HepG2 (cell line): Measurements from ENCODE around the gene TRMT10C. TPM values are rescaled to one million over a fixed set of nuclear protein-coding genes. Genes with fewer than 3 reads are reported as not detected.
A peak's percentile ranks its signal among the peaks of the same experiment; 100 is the strongest.

Experiments used
- ATAC-seq: fragments of 200-7000 bp; cut with Tn5 transposase; 3 replicates; pipeline ENCODE4 v1.9.1; 2020; ENCODE audit warnings: mild to moderate bottlenecking, moderate library complexity
- BruUV-seq: library from RNA; stranded (reverse); fragments of 400-500 nt; replicated peaks from 2 replicates; lab custom pipeline; 2021; lab: Mats Ljungman, UMichigan
- CTCF ChIA-PET: fragments of 300-600 bp; formaldehyde crosslinking; extraction: SDS; loops from one replicate; lab custom pipeline; 2021; ENCODE audit warnings: low total read pairs, inconsistent platforms, low intra/inter-chr PET ratio; lab: Yijun Ruan, JAX
- POLR2A ChIA-PET: fragments of 350-600 bp; sonication (Branson Sonifier 250); formaldehyde crosslinking; loops from one replicate; lab custom pipeline; 2020; ENCODE audit warnings: antibody characterized with exemption, inconsistent platforms; lab: Yijun Ruan, JAX
- DNase-seq: peaks from one replicate; pipeline ENCODE4 v3.0.0-alpha.2; 2015; ENCODE audit warnings: low spot score
- FAIRE-seq: peaks from 3 replicates; lab custom pipeline; 2011; peaks lifted over from hg19 to GRCh38; lab: Jason Lieb, UNC
- H2AFZ ChIP-seq: one replicate; pipeline ENCODE4 v1.6.1; 2011; ENCODE audit warnings: low read length, inconsistent platforms
- H3K27ac ChIP-seq: fragments of 300-600 bp; 3 replicates; pipeline ENCODE4 v1.8.0; 2011; ENCODE audit warnings: mixed run types, mild to moderate bottlenecking, mixed read lengths, low read length, inconsistent platforms; ENCODE audit not compliant: insufficient read depth; ENCODE audit errors: extremely low read length
- H3K27me3 ChIP-seq, 2 experiments: fragments of 200-600 bp in 1 of 2; 2 replicates in 1 of 2; 3 replicates in 1 of 2; pipeline versions ENCODE4 v1.6.0 to v1.8.0; 2011; ENCODE audit warnings: low read length in 2 of 2, mild to moderate bottlenecking in 2 of 2, moderate library complexity in 2 of 2, inconsistent platforms in 1 of 2; ENCODE audit not compliant: insufficient read depth in 2 of 2, control insufficient read depth in 1 of 2
- H3K36me3 ChIP-seq, 2 experiments: fragments of 200-600 bp in 1 of 2; replicated peaks in 1 of 2; 2 replicates in 1 of 2; 3 replicates in 1 of 2; pipeline versions ENCODE4 v1.5.1 to v1.8.0; 2011; ENCODE audit warnings: low read length in 2 of 2, inconsistent platforms in 1 of 2; ENCODE audit not compliant: insufficient read depth in 2 of 2, control insufficient read depth in 1 of 2
- H3K4me1 ChIP-seq: 2 replicates; pipeline ENCODE4 v1.5.1; 2012; ENCODE audit warnings: low read length, inconsistent platforms; ENCODE audit not compliant: insufficient read depth
- H3K4me2 ChIP-seq: 2 replicates; pipeline ENCODE4 v1.6.0; 2011; ENCODE audit warnings: low read depth, low read length, inconsistent platforms
- H3K4me3 ChIP-seq, 3 experiments: fragments of 200-600 bp in 1 of 3; sonication (generic), shearing (Covaris generic) in 1 of 3; replicated peaks in 1 of 3; 2 replicates each; pipeline ENCODE4 v1.5.1; 2011 to 2016; ENCODE audit warnings: low read length in 3 of 3, inconsistent platforms in 2 of 3, low read depth in 2 of 3, mild to moderate bottlenecking in 2 of 3, control low read depth in 1 of 3, mixed read lengths in 1 of 3; ENCODE audit not compliant: insufficient read depth in 1 of 3
- H3K79me2 ChIP-seq: one replicate; pipeline ENCODE4 v1.6.1; 2011; ENCODE audit warnings: low read length, inconsistent platforms; ENCODE audit not compliant: insufficient read depth
- H3K9ac ChIP-seq: 2 replicates; pipeline ENCODE4 v1.6.0; 2011; ENCODE audit warnings: mild to moderate bottlenecking, low read depth, low read length, inconsistent platforms; ENCODE audit not compliant: insufficient read depth
- H3K9me3 ChIP-seq: 2 replicates; pipeline ENCODE4 v1.5.1; 2012; ENCODE audit warnings: mild to moderate bottlenecking, low read length
- H4K20me1 ChIP-seq: 2 replicates; pipeline ENCODE4 v1.6.0; 2011; ENCODE audit warnings: inconsistent platforms, mild to moderate bottlenecking, low read length, moderate library complexity; ENCODE audit not compliant: insufficient read depth
- BRCA1 ChIP-seq: sonication (generic); formaldehyde crosslinking; IDR thresholded peaks from 2 replicates; pipeline ENCODE4 v1.4.0; 2020; ENCODE audit warnings: missing genetic modification reagents
- EHMT2 ChIP-seq: fragments of 200-600 bp; sonication (generic); IDR thresholded peaks from 2 replicates; pipeline ENCODE4 v1.7.0; 2017; ENCODE audit warnings: antibody characterized with exemption, low read depth, low read length, borderline replicate concordance
- HMGA1 ChIP-seq: sonication (generic); formaldehyde crosslinking; conservative IDR thresholded peaks from 2 replicates; pipeline ENCODE4 v1.4.0; 2020; ENCODE audit warnings: missing genetic modification reagents
- NFATC3 ChIP-seq: sonication (generic); formaldehyde crosslinking; IDR thresholded peaks from 2 replicates; pipeline ENCODE4 v1.5.1; 2020; ENCODE audit warnings: mild to moderate bottlenecking, missing genetic modification reagents
- NFRKB ChIP-seq: fragments of 450-650 bp; IDR thresholded peaks from 2 replicates; pipeline ENCODE4 v1.6.1; 2017
- PHF20 ChIP-seq: sonication (generic); formaldehyde crosslinking; IDR thresholded peaks from 2 replicates; pipeline ENCODE4 v1.5.0; 2020; ENCODE audit warnings: mild to moderate bottlenecking, missing genetic modification reagents
- RARG ChIP-seq: sonication (generic); formaldehyde crosslinking; IDR thresholded peaks from 2 replicates; pipeline ENCODE4 v1.4.0; 2020; ENCODE audit warnings: low read depth, mild to moderate bottlenecking, missing genetic modification reagents
- RBFOX2 ChIP-seq: fragments of 200-400 bp; formaldehyde crosslinking; IDR thresholded peaks from 2 replicates; pipeline ENCODE4 v1.6.1; 2017; ENCODE audit warnings: low read depth, mild to moderate bottlenecking, low read length
- SIX4 ChIP-seq: sonication (generic); formaldehyde crosslinking; IDR thresholded peaks from 2 replicates; pipeline ENCODE4 v1.4.0; 2020; ENCODE audit warnings: missing genetic modification reagents
- ZFP1 ChIP-seq: IDR thresholded peaks from 2 replicates; pipeline ENCODE4 v1.6.1; 2016
- ZNF260 ChIP-seq: sonication (generic); formaldehyde crosslinking; IDR thresholded peaks from 2 replicates; pipeline ENCODE4 v1.4.0; 2020; ENCODE audit warnings: missing genetic modification reagents, low read depth, mild to moderate bottlenecking, borderline replicate concordance
- whole genome bisulfite sequencing: methylation state at CpG from one replicate; pipeline ENCODE4 v1.1.6; 2017; ENCODE audit warnings: low lambda C conversion rate; 5-methylcytosine and 5-hydroxymethylcytosine counted together
- in situ Hi-C: cut with HindIII; loops from 2 replicates; pipeline ENCODE4 v1.10.0; 2017; ENCODE audit warnings: low pct_unique_long_range_greater_than_20kb; ENCODE audit not compliant: extremely low pct_ligation_motif_present
- intact Hi-C: fragments of 100-400 bp; cut with micrococcal nuclease; formaldehyde crosslinking; loops from one replicate; pipeline ENCODE4 v1.10.0; 2022; ENCODE audit not compliant: unreplicated experiment
- polyA plus RNA-seq, 8 experiments: library from polyadenylated mRNA; depleted of rRNA in 3 of 8; stranded (reverse) in 7 of 8; unstranded in 1 of 8; fragments of >200 nt; fragmentation: Illumina TruSeq in 4 of 8; extraction: Trizol in 4 of 8; gene quantifications; 2 replicates each; pipeline versions ENCODE4 v1.2.1 to v1.2.3, GENCODE V29; 2011 to 2016; ENCODE audit warnings: low read depth in 4 of 8, missing spikeins in 1 of 8, mixed read lengths in 1 of 8; ENCODE audit not compliant: insufficient read depth in 1 of 8
- total RNA-seq, 5 experiments: library from RNA; depleted of rRNA; stranded (reverse); fragments of >200 nt; fragmentation: Illumina TruSeq; extraction: Trizol; gene quantifications; 2 replicates each; pipeline ENCODE4 v1.2.3, GENCODE V29; 2016; ENCODE audit warnings: low read depth in 1 of 5
- TF ChIP-seq, protein P1 (sequence below): sonication (generic); formaldehyde crosslinking; IDR thresholded peaks from 2 replicates; pipeline ENCODE4 v1.8.0; 2022; ENCODE audit warnings: missing genetic modification reagents, mild to moderate bottlenecking, moderate library complexity, borderline replicate concordance
- TF ChIP-seq, protein P2 (sequence below): sonication (generic); formaldehyde crosslinking; IDR thresholded peaks from 2 replicates; pipeline ENCODE4 v1.4.0; 2020; ENCODE audit warnings: mild to moderate bottlenecking, missing genetic modification reagents

Gene TRMT10C
- total and polyA plus RNA-seq, 2 of the 13 experiments (the other 11 are each of a cell fraction or from before 2014, with no cell fraction given): 10.8 to 39.2 TPM

DNA sequence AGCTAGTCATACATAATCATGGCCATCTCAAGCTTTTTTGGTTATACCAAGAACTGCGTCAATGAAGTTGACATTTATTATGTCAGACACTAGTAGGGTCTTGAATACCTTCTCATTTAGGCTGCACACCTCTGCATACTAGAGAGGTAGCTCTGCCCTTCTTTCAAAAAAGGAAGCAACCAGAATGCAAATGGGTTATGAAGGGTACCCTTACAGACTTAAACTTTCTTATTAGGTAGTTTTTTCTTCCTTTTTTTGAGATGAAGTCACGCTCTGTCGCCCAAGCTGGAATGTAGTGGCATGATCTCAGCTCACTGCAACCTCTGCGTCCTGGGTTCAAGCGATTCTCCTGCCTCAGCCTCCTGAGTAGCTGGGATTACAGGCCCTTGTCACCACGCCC is 15.6 kb downstream of the TRMT10C start:
- Histone ChIP-seq H4K20me1 (peaks cover 10% of the 10 kb centered on the region; the same call in 1 of the 2 replicates), H3K4me3 (no peak overlapping the region), H3K4me1 (peaks cover 47% of the 10 kb centered on the region), H3K79me2 (peaks cover 65% of the 10 kb centered on the region), H3K27me3 (no peaks in the 10 kb centered on the region; a peak in 1 of 5 replicates), H3K36me3 (peaks cover 1 to 16% of the 10 kb centered on the region in 2 experiments; a peak in 3 of 5 replicates), H3K27ac (no peak overlapping the region), H3K9me3 (no peaks in the 10 kb centered on the region), H3K9ac (no peak overlapping the region), H2AFZ (no peak overlapping the region), H3K4me2 (0 out of 2 replicates have a peak overlapping the region, but pooled peaks have one; percentile 7)
- POLR2A ChIA-PET: interaction anchor here (1.1 to 1.2 kb wide), 2 partner anchors 109 to 111 kb away, joined by 3 read pairs; partner anchors contain the start of gene RPL24
- CTCF ChIA-PET: no interaction called here
- DNase-seq (no peak), ATAC-seq (no peak), FAIRE-seq (no peak)
- intact Hi-C loops: loop anchor here (10.0 kb wide), 1 partner anchor 192 kb away; no protein-coding TSS in a partner anchor
- WGBS: 87% methylated on average over 6 of the region's 6 CpGs
- in situ Hi-C loops: no loop called here
- TF ChIP-seq SIX4 (CRISPR knock-in tag) (no peak), RBFOX2 (0 out of 2 replicates have a peak, but pooled peaks have one; percentile 41), PHF20 (no peak), HMGA1 (no peak), EHMT2 (no peak), RARG (CRISPR knock-in tag) (no peak)
- BruUV-seq: no TSS peak

DNA sequence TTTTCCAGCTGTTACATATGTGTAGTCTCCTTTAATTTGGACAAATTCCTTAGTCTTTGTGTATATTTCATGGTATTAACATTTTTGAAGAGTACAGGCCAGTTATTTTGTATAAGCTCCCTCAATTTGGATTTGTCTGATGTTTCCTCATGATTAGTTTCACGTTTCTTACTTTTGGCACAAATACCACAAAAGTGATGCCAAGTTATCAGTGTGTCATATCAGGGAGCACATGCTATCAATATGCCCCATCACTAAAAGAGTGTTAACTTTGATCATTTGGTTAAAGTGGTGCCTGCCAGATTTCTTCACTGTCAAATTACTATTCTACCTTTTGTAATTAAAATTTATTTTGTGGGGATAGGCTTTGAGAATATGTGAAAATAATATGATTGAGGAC is 26.9 kb downstream of the TRMT10C start:
- no TSS peak for BruUV-seq
- no peak overlapping the region for H3K27ac ChIP-seq
- no peak overlapping the region for H3K9ac ChIP-seq
- WGBS: 97% methylated on average over 1 of the region's 1 CpG
- intact Hi-C loops: no loop called here
- ChIA-PET CTCF (no interaction called here), POLR2A (no interaction called here)
- no peaks in the 10 kb centered on the region for H3K9me3 ChIP-seq
- no peak for ATAC-seq
- H3K4me3 ChIP-seq: no peak overlapping the region
- H3K36me3 ChIP-seq: peaks cover 2 to 34% of the 10 kb centered on the region in 2 experiments
- H2AFZ ChIP-seq: no peak overlapping the region
- H3K4me2 ChIP-seq: no peak overlapping the region
- peaks cover 2% of the 10 kb centered on the region for H3K79me2 ChIP-seq
- H4K20me1 ChIP-seq: peaks cover 6% of the 10 kb centered on the region; the same call in 1 of the 2 replicates
- H3K27me3 ChIP-seq: no peaks in the 10 kb centered on the region
- in situ Hi-C loops: no loop called here
- no peak for DNase-seq
- no peak for FAIRE-seq
- H3K4me1 ChIP-seq: no peaks in the 10 kb centered on the region
- TF ChIP-seq NFRKB (no peak), NFATC3 (CRISPR knock-in tag) (no peak), ZFP1 (no peak), ZNF260 (CRISPR knock-in tag) (no peak), BRCA1 (no peak)
- TF ChIP-seq, protein P1, sequence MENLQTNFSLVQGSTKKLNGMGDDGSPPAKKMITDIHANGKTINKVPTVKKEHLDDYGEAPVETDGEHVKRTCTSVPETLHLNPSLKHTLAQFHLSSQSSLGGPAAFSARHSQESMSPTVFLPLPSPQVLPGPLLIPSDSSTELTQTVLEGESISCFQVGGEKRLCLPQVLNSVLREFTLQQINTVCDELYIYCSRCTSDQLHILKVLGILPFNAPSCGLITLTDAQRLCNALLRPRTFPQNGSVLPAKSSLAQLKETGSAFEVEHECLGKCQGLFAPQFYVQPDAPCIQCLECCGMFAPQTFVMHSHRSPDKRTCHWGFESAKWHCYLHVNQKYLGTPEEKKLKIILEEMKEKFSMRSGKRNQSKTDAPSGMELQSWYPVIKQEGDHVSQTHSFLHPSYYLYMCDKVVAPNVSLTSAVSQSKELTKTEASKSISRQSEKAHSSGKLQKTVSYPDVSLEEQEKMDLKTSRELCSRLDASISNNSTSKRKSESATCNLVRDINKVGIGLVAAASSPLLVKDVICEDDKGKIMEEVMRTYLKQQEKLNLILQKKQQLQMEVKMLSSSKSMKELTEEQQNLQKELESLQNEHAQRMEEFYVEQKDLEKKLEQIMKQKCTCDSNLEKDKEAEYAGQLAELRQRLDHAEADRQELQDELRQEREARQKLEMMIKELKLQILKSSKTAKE (CRISPR knock-in tag): no peak
- TF ChIP-seq, protein P2, sequence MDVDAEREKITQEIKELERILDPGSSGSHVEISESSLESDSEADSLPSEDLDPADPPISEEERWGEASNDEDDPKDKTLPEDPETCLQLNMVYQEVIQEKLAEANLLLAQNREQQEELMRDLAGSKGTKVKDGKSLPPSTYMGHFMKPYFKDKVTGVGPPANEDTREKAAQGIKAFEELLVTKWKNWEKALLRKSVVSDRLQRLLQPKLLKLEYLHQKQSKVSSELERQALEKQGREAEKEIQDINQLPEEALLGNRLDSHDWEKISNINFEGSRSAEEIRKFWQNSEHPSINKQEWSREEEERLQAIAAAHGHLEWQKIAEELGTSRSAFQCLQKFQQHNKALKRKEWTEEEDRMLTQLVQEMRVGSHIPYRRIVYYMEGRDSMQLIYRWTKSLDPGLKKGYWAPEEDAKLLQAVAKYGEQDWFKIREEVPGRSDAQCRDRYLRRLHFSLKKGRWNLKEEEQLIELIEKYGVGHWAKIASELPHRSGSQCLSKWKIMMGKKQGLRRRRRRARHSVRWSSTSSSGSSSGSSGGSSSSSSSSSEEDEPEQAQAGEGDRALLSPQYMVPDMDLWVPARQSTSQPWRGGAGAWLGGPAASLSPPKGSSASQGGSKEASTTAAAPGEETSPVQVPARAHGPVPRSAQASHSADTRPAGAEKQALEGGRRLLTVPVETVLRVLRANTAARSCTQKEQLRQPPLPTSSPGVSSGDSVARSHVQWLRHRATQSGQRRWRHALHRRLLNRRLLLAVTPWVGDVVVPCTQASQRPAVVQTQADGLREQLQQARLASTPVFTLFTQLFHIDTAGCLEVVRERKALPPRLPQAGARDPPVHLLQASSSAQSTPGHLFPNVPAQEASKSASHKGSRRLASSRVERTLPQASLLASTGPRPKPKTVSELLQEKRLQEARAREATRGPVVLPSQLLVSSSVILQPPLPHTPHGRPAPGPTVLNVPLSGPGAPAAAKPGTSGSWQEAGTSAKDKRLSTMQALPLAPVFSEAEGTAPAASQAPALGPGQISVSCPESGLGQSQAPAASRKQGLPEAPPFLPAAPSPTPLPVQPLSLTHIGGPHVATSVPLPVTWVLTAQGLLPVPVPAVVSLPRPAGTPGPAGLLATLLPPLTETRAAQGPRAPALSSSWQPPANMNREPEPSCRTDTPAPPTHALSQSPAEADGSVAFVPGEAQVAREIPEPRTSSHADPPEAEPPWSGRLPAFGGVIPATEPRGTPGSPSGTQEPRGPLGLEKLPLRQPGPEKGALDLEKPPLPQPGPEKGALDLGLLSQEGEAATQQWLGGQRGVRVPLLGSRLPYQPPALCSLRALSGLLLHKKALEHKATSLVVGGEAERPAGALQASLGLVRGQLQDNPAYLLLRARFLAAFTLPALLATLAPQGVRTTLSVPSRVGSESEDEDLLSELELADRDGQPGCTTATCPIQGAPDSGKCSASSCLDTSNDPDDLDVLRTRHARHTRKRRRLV (CRISPR knock-in tag): no peak
